Measurements from ENCODE around the gene CDH11. TPM values are rescaled to one million over a fixed set of nuclear protein-coding genes. Genes with fewer than 3 reads are reported as not detected.

Gene CDH11
- total and polyA plus RNA-seq, 2 donors (not counting 1 experiment from before 2014, with no cell fraction given): not detected

DNA sequence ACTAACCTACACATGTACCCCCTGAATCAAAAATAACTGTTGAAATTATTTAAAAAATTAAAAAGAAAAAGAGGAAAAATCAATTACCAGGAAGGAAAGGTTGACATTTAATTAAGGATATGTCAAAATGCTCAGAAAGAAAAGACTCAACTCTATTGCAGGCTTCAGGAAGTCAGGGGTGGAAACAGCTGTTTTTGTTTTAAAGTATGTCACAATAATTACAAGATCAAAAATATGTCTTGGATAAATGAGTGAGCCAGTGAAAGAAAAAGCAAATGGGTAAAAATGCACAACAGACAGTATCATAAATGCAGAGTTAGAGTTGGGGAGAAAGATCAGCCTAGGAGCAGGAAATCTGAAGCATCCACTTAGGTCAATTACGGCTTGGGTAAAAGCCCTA lies 146.0 kb downstream of the CDH11 start:
- intact Hi-C loops (cut with micrococcal nuclease): no loop called here
- no peak overlapping the region for H2AFZ ChIP-seq (ENCODE audit: insufficient read depth, low read depth, low read length, poor library complexity, severe bottlenecking)
- H3K9me3 Mint-ChIP-seq (ENCODE audit: insufficient read depth): peaks cover 12% of the 10 kb centered on the region
- no peak overlapping the region for H3K4me2 ChIP-seq (replicated peaks; ENCODE audit: low read depth, low read length, poor library complexity, severe bottlenecking)
- H3K36me3 ChIP-seq (replicated peaks in 1 of 2; ENCODE audit: control extremely low read depth in 1 of 2, control insufficient read depth in 1 of 2, extremely low read depth in 1 of 2, insufficient read depth in 2 of 2, low read length in 1 of 2): no peaks in the 10 kb centered on the region
- POLR2A ChIA-PET: no interaction called here
- 100% methylated on average over 1 of the region's 1 CpG for WGBS (ENCODE audit: insufficient coverage)
- no peak overlapping the region for H3K4me3 Mint-ChIP-seq
- no peak for DNase-seq
- no peaks in the 10 kb centered on the region for H3K27me3 Mint-ChIP-seq
- H3K27ac Mint-ChIP-seq: no peak overlapping the region
- no peaks in the 10 kb centered on the region for H3K79me2 ChIP-seq (ENCODE audit: control insufficient read depth, insufficient read depth, low read length)
- H4K20me1 ChIP-seq (ENCODE audit: control insufficient read depth, insufficient read depth, low read length, poor library complexity, severe bottlenecking): no peaks in the 10 kb centered on the region
- H3K4me1 ChIP-seq (ENCODE audit: control insufficient read depth in 2 of 2, insufficient read depth in 2 of 2, low read length in 2 of 2): no peaks in the 10 kb centered on the region
- TF ChIP-seq, protein P1, sequence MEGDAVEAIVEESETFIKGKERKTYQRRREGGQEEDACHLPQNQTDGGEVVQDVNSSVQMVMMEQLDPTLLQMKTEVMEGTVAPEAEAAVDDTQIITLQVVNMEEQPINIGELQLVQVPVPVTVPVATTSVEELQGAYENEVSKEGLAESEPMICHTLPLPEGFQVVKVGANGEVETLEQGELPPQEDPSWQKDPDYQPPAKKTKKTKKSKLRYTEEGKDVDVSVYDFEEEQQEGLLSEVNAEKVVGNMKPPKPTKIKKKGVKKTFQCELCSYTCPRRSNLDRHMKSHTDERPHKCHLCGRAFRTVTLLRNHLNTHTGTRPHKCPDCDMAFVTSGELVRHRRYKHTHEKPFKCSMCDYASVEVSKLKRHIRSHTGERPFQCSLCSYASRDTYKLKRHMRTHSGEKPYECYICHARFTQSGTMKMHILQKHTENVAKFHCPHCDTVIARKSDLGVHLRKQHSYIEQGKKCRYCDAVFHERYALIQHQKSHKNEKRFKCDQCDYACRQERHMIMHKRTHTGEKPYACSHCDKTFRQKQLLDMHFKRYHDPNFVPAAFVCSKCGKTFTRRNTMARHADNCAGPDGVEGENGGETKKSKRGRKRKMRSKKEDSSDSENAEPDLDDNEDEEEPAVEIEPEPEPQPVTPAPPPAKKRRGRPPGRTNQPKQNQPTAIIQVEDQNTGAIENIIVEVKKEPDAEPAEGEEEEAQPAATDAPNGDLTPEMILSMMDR (IDR thresholded peaks at IDR 0.05): no peak
- no peak for TF ChIP-seq EZH2 (IDR thresholded peaks at IDR 0.05; ENCODE audit: borderline replicate concordance, insufficient read depth, low read depth, low read length, poor library complexity, severe bottlenecking)
- H3K4me3 ChIP-seq (ENCODE audit: control extremely low read depth in 1 of 5, extremely low read depth in 1 of 5, insufficient read depth in 1 of 5, low read depth in 2 of 5, low read length in 4 of 5): no peak overlapping the region
- H3K9ac ChIP-seq (ENCODE audit: low read length): no peak overlapping the region
- no peaks in the 10 kb centered on the region for H3K4me1 Mint-ChIP-seq
- no peak overlapping the region for H3K27ac ChIP-seq (ENCODE audit: low read length in 2 of 2)
- H3K9me3 ChIP-seq (ENCODE audit: control extremely low read depth in 1 of 3, control insufficient read depth in 2 of 3, insufficient read depth in 1 of 3, low read length in 2 of 3): peaks cover 0 to 6% (median 0%) of the 10 kb centered on the region in 3 donors
- ATAC-seq (ENCODE audit: low read depth): no peak
- no peaks in the 10 kb centered on the region for H3K27me3 ChIP-seq (replicated peaks in 1 of 4; ENCODE audit: control extremely low read depth in 1 of 4, control insufficient read depth in 3 of 4, insufficient read depth in 4 of 4, low read length in 3 of 4)
- CTCF ChIA-PET: no interaction called here

DNA sequence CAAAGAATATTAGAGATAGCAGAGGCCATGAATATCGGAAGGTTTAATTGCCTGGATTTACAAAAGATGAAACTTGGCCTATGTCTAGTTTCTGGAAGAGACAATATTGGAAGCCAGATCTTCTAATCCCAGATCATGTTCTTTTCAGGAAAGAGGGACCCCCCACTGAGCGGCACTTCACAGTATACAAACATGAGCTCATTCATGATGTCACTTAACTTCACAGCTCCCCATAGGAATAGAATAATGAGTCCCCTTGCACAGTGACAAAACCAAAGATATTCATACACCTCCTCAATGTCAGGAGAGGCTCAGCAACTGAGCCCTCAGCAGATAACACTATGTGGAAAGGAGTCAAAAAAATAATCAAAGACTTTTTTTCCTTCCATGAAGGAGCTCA lies 147.5 kb downstream of the CDH11 start:
- no peaks in the 10 kb centered on the region for H3K27me3 ChIP-seq (replicated peaks in 1 of 4; ENCODE audit: control extremely low read depth in 1 of 4, control insufficient read depth in 3 of 4, insufficient read depth in 4 of 4, low read length in 3 of 4)
- Mint-ChIP-seq H3K27ac (no peak overlapping the region), H3K9me3 (ENCODE audit: insufficient read depth) (peaks cover 12% of the 10 kb centered on the region), H3K4me1 (no peaks in the 10 kb centered on the region), H3K4me3 (no peak overlapping the region), H3K27me3 (no peaks in the 10 kb centered on the region)
- H3K4me2 ChIP-seq (replicated peaks; ENCODE audit: low read depth, low read length, poor library complexity, severe bottlenecking): no peak overlapping the region
- H2AFZ ChIP-seq (ENCODE audit: insufficient read depth, low read depth, low read length, poor library complexity, severe bottlenecking): no peak overlapping the region
- no peak for TF ChIP-seq EZH2 (IDR thresholded peaks at IDR 0.05; ENCODE audit: borderline replicate concordance, insufficient read depth, low read depth, low read length, poor library complexity, severe bottlenecking)
- TF ChIP-seq, protein P1 (IDR thresholded peaks at IDR 0.05): no peak
- H3K9ac ChIP-seq (ENCODE audit: low read length): no peak overlapping the region
- ATAC-seq (ENCODE audit: low read depth) (no peak), DNase-seq (no peak)
- ChIA-PET POLR2A (no interaction called here), CTCF (no interaction called here)
- no peaks in the 10 kb centered on the region for H4K20me1 ChIP-seq (ENCODE audit: control insufficient read depth, insufficient read depth, low read length, poor library complexity, severe bottlenecking)
- intact Hi-C loops (cut with micrococcal nuclease): no loop called here
- no peaks in the 10 kb centered on the region for H3K36me3 ChIP-seq (replicated peaks in 1 of 2; ENCODE audit: control extremely low read depth in 1 of 2, control insufficient read depth in 1 of 2, extremely low read depth in 1 of 2, insufficient read depth in 2 of 2, low read length in 1 of 2)
- WGBS (ENCODE audit: insufficient coverage): no CpG with 5 or more reads among the region's 2 CpGs
- no peak overlapping the region for H3K27ac ChIP-seq (ENCODE audit: low read length in 2 of 2)
- H3K4me1 ChIP-seq (ENCODE audit: control insufficient read depth in 2 of 2, insufficient read depth in 2 of 2, low read length in 2 of 2): no peaks in the 10 kb centered on the region
- H3K79me2 ChIP-seq (ENCODE audit: control insufficient read depth, insufficient read depth, low read length): no peaks in the 10 kb centered on the region
- peaks cover 0 to 6% (median 0%) of the 10 kb centered on the region in 3 donors for H3K9me3 ChIP-seq (ENCODE audit: control extremely low read depth in 1 of 3, control insufficient read depth in 2 of 3, insufficient read depth in 1 of 3, low read length in 2 of 3)
- no peak overlapping the region for H3K4me3 ChIP-seq (ENCODE audit: control extremely low read depth in 1 of 5, extremely low read depth in 1 of 5, insufficient read depth in 1 of 5, low read depth in 2 of 5, low read length in 4 of 5)

Data from B cell (primary cell).